Measurements from ENCODE around the gene YPEL2. TPM values are rescaled to one million over a fixed set of nuclear protein-coding genes. Genes with fewer than 3 reads are reported as not detected.
"Not testable (repeated sequence)": the region's sequence is repeated elsewhere in the genome, so short reads cannot be mapped to it uniquely, and the experiment has no call there.

Gene YPEL2
- total RNA-seq, 4 donors from 2014 or later = 20.6 to 33.1 (median 26.9) TPM

GRCh38 chr17:59405944-59406705 is 74.7 kb downstream of the YPEL2 start:
- no peak for DNase-seq (ENCODE audit: low spot score in 2 of 2)
- intact Hi-C loops (cut with DNase I; ENCODE audit: low total_unique reads) = no loop called here
- no peak overlapping the region for H3K4me3 ChIP-seq (ENCODE audit: low read depth, poor library complexity, severe bottlenecking)
- 81 to 85% methylated on average over 13 of the region's 13 CpGs for WGBS, 2 donors
- TF ChIP-seq POLR2A (IDR thresholded peaks at IDR 0.05) (no peak), CTCF (IDR thresholded peaks at IDR 0.05) (no peak)

GRCh38 chr17:59406808-59407381 is 75.4 kb downstream of the YPEL2 start:
- TF ChIP-seq CTCF (IDR thresholded peaks at IDR 0.05) = no peak
- TF ChIP-seq POLR2A (IDR thresholded peaks at IDR 0.05) = no peak
- intact Hi-C loops (cut with DNase I; ENCODE audit: low total_unique reads) = no loop called here
- no peak overlapping the region for H3K4me3 ChIP-seq (ENCODE audit: low read depth, poor library complexity, severe bottlenecking)
- DNase-seq (ENCODE audit: low spot score in 2 of 2) = no peak
- WGBS, 2 donors = 60% methylated on average over 7 of the region's 7 CpGs

GRCh38 chr17:59409336-59410048 is 78.0 kb downstream of the YPEL2 start:
- no peak for DNase-seq (ENCODE audit: low spot score in 2 of 2)
- no peak overlapping the region for H3K4me3 ChIP-seq (ENCODE audit: low read depth, poor library complexity, severe bottlenecking)
- TF ChIP-seq POLR2A (IDR thresholded peaks at IDR 0.05) = no peak
- TF ChIP-seq CTCF (IDR thresholded peaks at IDR 0.05) = no peak
- intact Hi-C loops (cut with DNase I; ENCODE audit: low total_unique reads) = no loop called here
- 82 to 85% methylated on average over 3 of the region's 3 CpGs for WGBS, 2 donors

- WGBS, 2 donors = 98 to 99% methylated on average over 4 of the region's 4 CpGs
- intact Hi-C loops (cut with DNase I; ENCODE audit: low total_unique reads) = no loop called here
- no peak for DNase-seq (ENCODE audit: low spot score in 2 of 2)
- H3K4me3 ChIP-seq (ENCODE audit: low read depth, poor library complexity, severe bottlenecking) = no peak overlapping the region
- TF ChIP-seq CTCF (IDR thresholded peaks at IDR 0.05) (no peak), POLR2A (IDR thresholded peaks at IDR 0.05) (no peak)
Observed at GRCh38 chr17:59410049-59410437, 78.6 kb downstream of the YPEL2 start.

GRCh38 chr17:59412431-59412830 is 81.0 kb downstream of the YPEL2 start:
- intact Hi-C loops (cut with DNase I; ENCODE audit: low total_unique reads); H3K4me3 ChIP-seq (ENCODE audit: low read depth, poor library complexity, severe bottlenecking); DNase-seq (ENCODE audit: low spot score in 2 of 2): not testable (repeated sequence)
- 82 to 88% methylated on average over 5 of the region's 5 CpGs for WGBS, 2 donors

- DNase-seq (ENCODE audit: low spot score in 2 of 2) = no peak
- 69 to 76% methylated on average over 8 of the region's 8 CpGs for WGBS, 2 donors
- TF ChIP-seq CTCF (IDR thresholded peaks at IDR 0.05) (no peak), POLR2A (IDR thresholded peaks at IDR 0.05) (no peak)
- H3K4me3 ChIP-seq (ENCODE audit: low read depth, poor library complexity, severe bottlenecking) = no peak overlapping the region
- intact Hi-C loops (cut with DNase I; ENCODE audit: low total_unique reads) = no loop called here
Observed at GRCh38 chr17:59413014-59413766, 81.7 kb downstream of the YPEL2 start.
